ENCODE measurements around the gene CWC27.

- TF ChIP-seq POLR2A (IDR thresholded peaks at IDR 0.05) (no peak), CTCF (IDR thresholded peaks at IDR 0.05) (no peak), POLR2AphosphoS5 (IDR thresholded peaks at IDR 0.05) (no peak)
These were observed 19.3 kb upstream of the CWC27 start for GRCh38 chr5:64749385-64749784.

Measured in gastroesophageal sphincter (tissue), 3 donors.